Activated CD8-positive, alpha-beta T cell treated with anti-CD3 and anti-CD28 coated beads for 36 hours (primary cell): ENCODE measurements around the gene SEC16B. TPM values are rescaled to one million over a fixed set of nuclear protein-coding genes. Genes with fewer than 3 reads are reported as not detected.

Experiments
- ATAC-seq: fragments of 200-7000 bp; cut with Tn5 transposase; one replicate; pipeline ENCODE4 v1.10.0; 2021; ENCODE audit warnings: mild to moderate bottlenecking, moderate library complexity
- CTCF ChIA-PET: fragments of 350-600 bp; sonication (Branson Sonifier 250); formaldehyde crosslinking; loops from one replicate; lab custom pipeline; 2021; ENCODE audit warnings: antibody characterized with exemption; lab: Charles Lee
- POLR2A ChIA-PET: fragments of 350-600 bp; sonication (Branson Sonifier 250); formaldehyde crosslinking; loops from one replicate; lab custom pipeline; 2021; ENCODE audit warnings: antibody characterized with exemption; lab: Charles Lee
- DNase-seq: peaks from one replicate; pipeline ENCODE4 v3.0.0-alpha.2; 2020
- H3K27ac Mint-ChIP-seq: one replicate; pipeline ENCODE4 v1.8.0; 2021; ENCODE audit warnings: mild to moderate bottlenecking, mixed read lengths
- H3K27me3 Mint-ChIP-seq: one replicate; pipeline ENCODE4 v1.8.0; 2021; ENCODE audit warnings: mixed read lengths
- H3K36me3 Mint-ChIP-seq: one replicate; pipeline ENCODE4 v1.8.0; 2021; ENCODE audit warnings: low read depth, mixed read lengths
- H3K4me1 Mint-ChIP-seq: one replicate; pipeline ENCODE4 v1.8.0; 2021; ENCODE audit warnings: low read depth, mixed read lengths
- H3K4me3 Mint-ChIP-seq: one replicate; pipeline ENCODE4 v1.8.0; 2021; ENCODE audit warnings: mild to moderate bottlenecking, moderate library complexity, mixed read lengths
- H3K9me3 Mint-ChIP-seq: one replicate; pipeline ENCODE4 v1.8.0; 2021; ENCODE audit warnings: mixed read lengths
- CTCF ChIP-seq: fragments of 200-600 bp; IDR thresholded peaks from one replicate; pipeline ENCODE4 v1.8.0; 2022; ENCODE audit warnings: antibody characterized with exemption, mild to moderate bottlenecking
- intact Hi-C: fragments of 100-400 bp; cut with micrococcal nuclease; formaldehyde crosslinking; loops from one replicate; pipeline ENCODE4 v1.10.0; 2022
- total RNA-seq, 2 experiments: library from RNA; stranded (reverse); gene quantifications; one replicate each; pipeline ENCODE4 v1.2.3, GENCODE V29; 2021

SEC16B gene
- total RNA-seq, 2 experiments from 2014 or later: not detected

- ChIA-PET POLR2A (no interaction called here), CTCF (interaction anchor here (1.3 kb wide), 1 partner anchor 38 kb away, joined by 3 read pairs; no protein-coding TSS in a partner anchor)
- intact Hi-C loops: no loop called here
- Mint-ChIP-seq H3K36me3 (no peaks in the 10 kb centered on the region), H3K4me1 (no peaks in the 10 kb centered on the region), H3K27ac (no peak overlapping the region), H3K9me3 (no peaks in the 10 kb centered on the region), H3K4me3 (no peak overlapping the region), H3K27me3 (no peaks in the 10 kb centered on the region)
- ATAC-seq (no peak), DNase-seq (no peak)
- no peak for TF ChIP-seq CTCF
Observed at GRCh38 chr1:177960939-177961622, 8.8 kb downstream of the SEC16B start.

- CTCF ChIA-PET: no interaction called here
- DNase-seq: no peak
- intact Hi-C loops: no loop called here
- Mint-ChIP-seq H3K27ac (no peak overlapping the region), H3K4me3 (no peak overlapping the region), H3K27me3 (no peaks in the 10 kb centered on the region), H3K4me1 (no peaks in the 10 kb centered on the region), H3K36me3 (no peaks in the 10 kb centered on the region), H3K9me3 (no peaks in the 10 kb centered on the region)
- no peak for TF ChIP-seq CTCF
- POLR2A ChIA-PET: no interaction called here
- ATAC-seq: no peak
Observed at GRCh38 chr1:177959811-177960515, 9.9 kb downstream of the SEC16B start.

GRCh38 chr1:177958092-177958491 lies 11.8 kb downstream of the SEC16B start:
- POLR2A ChIA-PET: no interaction called here
- H3K36me3 Mint-ChIP-seq: no peaks in the 10 kb centered on the region
- H3K9me3 Mint-ChIP-seq: no peaks in the 10 kb centered on the region
- no peaks in the 10 kb centered on the region for H3K4me1 Mint-ChIP-seq
- no peak overlapping the region for H3K27ac Mint-ChIP-seq
- no peak for ATAC-seq
- no peak for DNase-seq
- H3K4me3 Mint-ChIP-seq: no peak overlapping the region
- H3K27me3 Mint-ChIP-seq: no peaks in the 10 kb centered on the region
- CTCF ChIA-PET: interaction anchor here (0.9 kb wide), 1 partner anchor 10 kb away, joined by 3 read pairs; no protein-coding TSS in a partner anchor
- intact Hi-C loops: no loop called here
- TF ChIP-seq CTCF: no peak

GRCh38 chr1:177954076-177954475 lies 15.8 kb downstream of the SEC16B start:
- no peak for TF ChIP-seq CTCF
- H3K27me3 Mint-ChIP-seq: no peaks in the 10 kb centered on the region
- no peak for ATAC-seq
- no peak overlapping the region for H3K4me3 Mint-ChIP-seq
- no peaks in the 10 kb centered on the region for H3K36me3 Mint-ChIP-seq
- intact Hi-C loops: no loop called here
- H3K27ac Mint-ChIP-seq: no peak overlapping the region
- no peak for DNase-seq
- H3K9me3 Mint-ChIP-seq: no peaks in the 10 kb centered on the region
- no peaks in the 10 kb centered on the region for H3K4me1 Mint-ChIP-seq
- ChIA-PET CTCF (no interaction called here), POLR2A (no interaction called here)

- ATAC-seq: no peak
- DNase-seq: no peak
- Mint-ChIP-seq H3K27me3 (peaks cover under 1% of the 10 kb centered on the region), H3K36me3 (no peaks in the 10 kb centered on the region), H3K4me3 (no peak overlapping the region), H3K27ac (no peak overlapping the region), H3K4me1 (no peaks in the 10 kb centered on the region), H3K9me3 (no peaks in the 10 kb centered on the region)
- ChIA-PET POLR2A (no interaction called here), CTCF (no interaction called here)
- no peak for TF ChIP-seq CTCF
- intact Hi-C loops: no loop called here
Observed at GRCh38 chr1:177953549-177953948, 16.3 kb downstream of the SEC16B start.
